H9 (cell line): Measurements from ENCODE around the gene ZNF600. TPM values are rescaled to one million over a fixed set of nuclear protein-coding genes. Genes with fewer than 3 reads are reported as not detected.

ENCODE experiments used
- DNase-seq: peaks from one replicate; pipeline ENCODE4 v3.0.0-alpha.2; 2017
- H2AFZ ChIP-seq: one replicate; pipeline ENCODE4 v1.6.1; 2013; ENCODE audit warnings: mild to moderate bottlenecking, low read length, control low read depth, moderate library complexity
- H2AK5ac ChIP-seq: 2 replicates; pipeline ENCODE4 v1.6.1; 2013; ENCODE audit warnings: low read length, control low read depth, mixed read lengths; ENCODE audit not compliant: insufficient read length
- H2BK120ac ChIP-seq: one replicate; pipeline ENCODE4 v1.6.1; 2013; ENCODE audit warnings: low read depth, mild to moderate bottlenecking, low read length, control low read depth, inconsistent platforms; ENCODE audit not compliant: poor library complexity, severe bottlenecking
- H2BK12ac ChIP-seq: 2 replicates; pipeline ENCODE4 v1.6.1; 2013; ENCODE audit warnings: low read length, control low read depth, mixed read lengths, low read depth; ENCODE audit not compliant: insufficient read length
- H2BK15ac ChIP-seq: 2 replicates; pipeline ENCODE4 v1.6.1; 2013; ENCODE audit warnings: low read depth, low read length, control low read depth
- H2BK20ac ChIP-seq: one replicate; pipeline ENCODE4 v1.6.1; 2013; ENCODE audit warnings: low read depth, mild to moderate bottlenecking, low read length, control low read depth, inconsistent platforms; ENCODE audit not compliant: poor library complexity, severe bottlenecking
- H2BK5ac ChIP-seq: 2 replicates; pipeline ENCODE4 v1.6.1; 2013; ENCODE audit warnings: low read length, control low read depth, mixed read lengths; ENCODE audit not compliant: insufficient read length
- H3K14ac ChIP-seq: 2 replicates; pipeline ENCODE4 v1.6.1; 2013; ENCODE audit warnings: low read length, control low read depth; ENCODE audit not compliant: insufficient read depth
- H3K18ac ChIP-seq: 2 replicates; pipeline ENCODE4 v1.6.1; 2013; ENCODE audit warnings: low read depth, mild to moderate bottlenecking, mixed read lengths, low read length, control low read depth; ENCODE audit not compliant: insufficient read length
- H3K23ac ChIP-seq: 2 replicates; pipeline ENCODE4 v1.6.1; 2013; ENCODE audit warnings: low read length, control low read depth, mixed read lengths, low read depth; ENCODE audit not compliant: insufficient read length
- H3K23me2 ChIP-seq: 2 replicates; pipeline ENCODE4 v1.6.1; 2013; ENCODE audit warnings: low read depth, mild to moderate bottlenecking, mixed read lengths, low read length, control low read depth; ENCODE audit not compliant: insufficient read length, poor library complexity, severe bottlenecking
- H3K27ac ChIP-seq: 2 replicates; pipeline ENCODE4 v1.5.1; 2013; ENCODE audit warnings: low read length, control low read depth, mixed read lengths, low read depth; ENCODE audit not compliant: insufficient read length
- H3K27me3 ChIP-seq: 2 replicates; pipeline ENCODE4 v1.6.1; 2013; ENCODE audit warnings: low read length, control low read depth, inconsistent platforms; ENCODE audit not compliant: insufficient read depth
- H3K4ac ChIP-seq: 2 replicates; pipeline ENCODE4 v1.6.1; 2013; ENCODE audit warnings: low read depth, mild to moderate bottlenecking, control low read depth, inconsistent platforms, low read length, moderate library complexity
- H3K4me1 ChIP-seq: 2 replicates; pipeline ENCODE4 v1.6.1; 2013; ENCODE audit warnings: low read length, control low read depth, inconsistent platforms; ENCODE audit not compliant: insufficient read depth
- H3K4me2 ChIP-seq: 2 replicates; pipeline ENCODE4 v1.6.1; 2013; ENCODE audit warnings: low read length, control low read depth, mixed read lengths; ENCODE audit not compliant: insufficient read length, insufficient read depth
- H3K56ac ChIP-seq: 2 replicates; pipeline ENCODE4 v1.6.1; 2013; ENCODE audit warnings: low read depth, mild to moderate bottlenecking, mixed read lengths, low read length, control low read depth; ENCODE audit not compliant: insufficient read length
- H3K79me1 ChIP-seq: 2 replicates; pipeline ENCODE4 v1.6.1; 2013; ENCODE audit warnings: low read depth, mild to moderate bottlenecking, moderate library complexity, low read length, control low read depth, inconsistent platforms; ENCODE audit not compliant: insufficient read depth, poor library complexity, severe bottlenecking
- H3K79me2 ChIP-seq: 2 replicates; pipeline ENCODE4 v1.6.1; 2013; ENCODE audit warnings: low read length, control low read depth, inconsistent platforms; ENCODE audit not compliant: insufficient read depth
- H3K9ac ChIP-seq: 2 replicates; pipeline ENCODE4 v1.6.1; 2013; ENCODE audit warnings: low read length, control low read depth, mixed read lengths; ENCODE audit not compliant: insufficient read length; ENCODE audit errors: extremely low read depth
- H3K9me3 ChIP-seq: one replicate; pipeline ENCODE4 v1.6.1; 2013; ENCODE audit warnings: low read depth, low read length, inconsistent platforms; ENCODE audit not compliant: control insufficient read depth
- H3T11ph ChIP-seq: one replicate; pipeline ENCODE4 v1.6.1; 2013; ENCODE audit warnings: mild to moderate bottlenecking, low read length, control low read depth, inconsistent platforms
- H4K20me1 ChIP-seq: one replicate; pipeline ENCODE4 v1.6.1; 2013; ENCODE audit not compliant: control insufficient read depth, insufficient read length, insufficient read depth
- H4K5ac ChIP-seq: 2 replicates; pipeline ENCODE4 v1.6.1; 2013; ENCODE audit warnings: low read depth, mild to moderate bottlenecking, mixed read lengths, low read length, control low read depth; ENCODE audit not compliant: insufficient read length
- H4K8ac ChIP-seq: replicated peaks from 2 replicates; pipeline ENCODE4 v1.6.1; 2013; ENCODE audit warnings: low read length, control low read depth, mixed read lengths, low read depth; ENCODE audit not compliant: insufficient read length
- H4K91ac ChIP-seq: 2 replicates; pipeline ENCODE4 v1.6.1; 2013; ENCODE audit warnings: low read depth, mild to moderate bottlenecking, moderate library complexity, mixed read lengths, low read length, control low read depth; ENCODE audit not compliant: insufficient read length
- H3K27ac Mint-ChIP-seq, 3 experiments: 2 replicates in 2 of 3; 3 replicates in 1 of 3; pipeline ENCODE4 v1.8.0; 2020 to 2021; ENCODE audit warnings: mixed read lengths in 3 of 3, mild to moderate bottlenecking in 1 of 3, moderate library complexity in 1 of 3
- H3K27me3 Mint-ChIP-seq: 2 replicates; pipeline ENCODE4 v1.8.0; 2021; ENCODE audit warnings: low read depth, mild to moderate bottlenecking, moderate library complexity, mixed read lengths
- H3K36me3 Mint-ChIP-seq, 3 experiments: 2 replicates in 2 of 3; 3 replicates in 1 of 3; pipeline ENCODE4 v1.8.0; 2020 to 2021; ENCODE audit warnings: low read depth in 3 of 3, mixed read lengths in 3 of 3; ENCODE audit not compliant: insufficient read depth in 1 of 3
- H3K4me1 Mint-ChIP-seq, 2 experiments: 2 replicates each; pipeline ENCODE4 v1.8.0; 2020; ENCODE audit warnings: mixed read lengths in 2 of 2
- H3K4me3 Mint-ChIP-seq, 2 experiments: 2 replicates in 1 of 2; 3 replicates in 1 of 2; pipeline ENCODE4 v1.8.0; 2020 to 2021; ENCODE audit warnings: mild to moderate bottlenecking in 2 of 2, mixed read lengths in 2 of 2, moderate library complexity in 1 of 2
- H3K9me3 Mint-ChIP-seq, 2 experiments: 2 replicates in 1 of 2; 3 replicates in 1 of 2; pipeline ENCODE4 v1.8.0; 2020; ENCODE audit warnings: mild to moderate bottlenecking in 2 of 2, mixed read lengths in 2 of 2, moderate library complexity in 1 of 2
- WGBS: extraction: QIAGEN DNeasy Blood & Tissue Kit; methylation state at CpG from one replicate; pipeline ENCODE4 v1.1.7; 2013; ENCODE audit warnings: missing lambda C conversion rate, low lambda C conversion rate, mixed read lengths; ENCODE audit not compliant: insufficient read length; ENCODE audit errors: extremely low coverage; 5-methylcytosine and 5-hydroxymethylcytosine counted together
- total RNA-seq: library from RNA; stranded (reverse); gene quantifications from 2 replicates; pipeline ENCODE4 v1.2.1, GENCODE V29; 2021
- TF ChIP-seq, protein P1 (sequence below): fragments of 200-600 bp; sonication (generic); conservative IDR thresholded peaks from 3 replicates; pipeline ENCODE4 v1.8.0; 2021; ENCODE audit warnings: antibody characterized with exemption, mild to moderate bottlenecking

The ZNF600 gene
- total RNA-seq, 1 experiment from 2014 or later = 9.3 TPM

DNA sequence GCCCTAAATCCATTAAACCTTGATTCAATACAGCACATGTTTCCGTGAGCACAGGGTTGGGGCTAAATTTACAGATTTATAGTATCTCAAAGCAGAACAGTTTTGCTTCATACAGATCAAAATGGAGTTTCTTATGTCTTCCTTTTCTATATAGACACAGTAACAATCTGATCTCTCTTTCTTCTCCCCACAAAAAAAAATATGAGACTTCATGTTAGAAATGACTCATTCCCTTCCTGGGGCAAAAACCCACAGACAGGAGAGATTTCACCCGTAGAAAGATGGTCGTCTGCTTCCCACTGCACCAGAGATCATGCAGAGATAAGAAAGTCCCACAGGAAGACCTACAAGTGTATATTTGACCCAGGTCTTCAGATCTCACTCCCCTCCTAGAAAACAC lies 44.1 kb downstream of the ZNF600 start:
- Histone ChIP-seq H4K8ac (no peak overlapping the region), H3K79me1 (no peaks in the 10 kb centered on the region), H3K4me2 (no peak overlapping the region), H3K79me2 (no peaks in the 10 kb centered on the region), H3T11ph (no peak overlapping the region), H3K27ac (no peak overlapping the region), H3K23ac (no peak overlapping the region), H2BK15ac (no peak overlapping the region), H3K9ac (no peak overlapping the region), H2AFZ (no peak overlapping the region), H3K23me2 (no peaks in the 10 kb centered on the region), H3K4ac (no peak overlapping the region), H3K18ac (no peak overlapping the region), H3K56ac (no peak overlapping the region), H2BK12ac (no peak overlapping the region), H4K5ac (no peak overlapping the region), H3K14ac (no peak overlapping the region), H3K4me1 (no peaks in the 10 kb centered on the region; the same call in 1 of the 2 replicates), H2BK5ac (no peak overlapping the region), H3K9me3 (no peaks in the 10 kb centered on the region), H2BK120ac (no peak overlapping the region), H3K27me3 (no peaks in the 10 kb centered on the region), H4K20me1 (no peaks in the 10 kb centered on the region), H2AK5ac (no peak overlapping the region), H2BK20ac (no peak overlapping the region), H4K91ac (no peak overlapping the region)
- Mint-ChIP-seq H3K36me3 (no peaks in the 10 kb centered on the region), H3K4me1 (peaks cover 34 to 46% of the 10 kb centered on the region in 2 experiments), H3K27me3 (peaks cover 1% of the 10 kb centered on the region), H3K9me3 (no peaks in the 10 kb centered on the region), H3K27ac (no peak overlapping the region), H3K4me3 (no peak overlapping the region)
- no peak for DNase-seq
- TF ChIP-seq, protein P1, sequence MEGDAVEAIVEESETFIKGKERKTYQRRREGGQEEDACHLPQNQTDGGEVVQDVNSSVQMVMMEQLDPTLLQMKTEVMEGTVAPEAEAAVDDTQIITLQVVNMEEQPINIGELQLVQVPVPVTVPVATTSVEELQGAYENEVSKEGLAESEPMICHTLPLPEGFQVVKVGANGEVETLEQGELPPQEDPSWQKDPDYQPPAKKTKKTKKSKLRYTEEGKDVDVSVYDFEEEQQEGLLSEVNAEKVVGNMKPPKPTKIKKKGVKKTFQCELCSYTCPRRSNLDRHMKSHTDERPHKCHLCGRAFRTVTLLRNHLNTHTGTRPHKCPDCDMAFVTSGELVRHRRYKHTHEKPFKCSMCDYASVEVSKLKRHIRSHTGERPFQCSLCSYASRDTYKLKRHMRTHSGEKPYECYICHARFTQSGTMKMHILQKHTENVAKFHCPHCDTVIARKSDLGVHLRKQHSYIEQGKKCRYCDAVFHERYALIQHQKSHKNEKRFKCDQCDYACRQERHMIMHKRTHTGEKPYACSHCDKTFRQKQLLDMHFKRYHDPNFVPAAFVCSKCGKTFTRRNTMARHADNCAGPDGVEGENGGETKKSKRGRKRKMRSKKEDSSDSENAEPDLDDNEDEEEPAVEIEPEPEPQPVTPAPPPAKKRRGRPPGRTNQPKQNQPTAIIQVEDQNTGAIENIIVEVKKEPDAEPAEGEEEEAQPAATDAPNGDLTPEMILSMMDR = no peak
- no CpG with 5 or more reads among the region's 3 CpGs for WGBS
